HepG2 (cell line): Measurements from ENCODE around the gene KLHL21. TPM values are rescaled to one million over a fixed set of nuclear protein-coding genes. Genes with fewer than 3 reads are reported as not detected.

ENCODE experiments used
- ATAD3A ChIP-seq: sonication (generic); formaldehyde crosslinking; IDR thresholded peaks from 2 replicates; pipeline ENCODE4 v1.4.0; 2020; ENCODE audit warnings: missing genetic modification reagents
- NAIF1 ChIP-seq: sonication (generic); formaldehyde crosslinking; IDR thresholded peaks from 2 replicates; pipeline ENCODE4 v1.5.0; 2020; ENCODE audit warnings: mild to moderate bottlenecking, missing genetic modification reagents, borderline replicate concordance
- NCOA2 ChIP-seq: sonication (generic); formaldehyde crosslinking; IDR thresholded peaks from 2 replicates; pipeline ENCODE4 v1.8.0; 2022; ENCODE audit warnings: inconsistent platforms
- TBX2 ChIP-seq: sonication (generic); formaldehyde crosslinking; IDR thresholded peaks from 2 replicates; pipeline ENCODE4 v1.5.0; 2020; ENCODE audit warnings: missing genetic modification reagents, mild to moderate bottlenecking, borderline replicate concordance
- TOE1 ChIP-seq: sonication (generic); formaldehyde crosslinking; IDR thresholded peaks from 2 replicates; pipeline ENCODE4 v1.4.0; 2020; ENCODE audit warnings: mild to moderate bottlenecking, missing genetic modification reagents
- ZBTB7B ChIP-seq: sonication (generic); formaldehyde crosslinking; IDR thresholded peaks from 2 replicates; pipeline ENCODE4 v1.4.0; 2020; ENCODE audit warnings: missing genetic modification reagents
- ZKSCAN8 ChIP-seq: IDR thresholded peaks from 2 replicates; pipeline ENCODE4 v1.6.1; 2016; ENCODE audit warnings: borderline replicate concordance, missing genetic modification reagents, missing compliant biosample characterization
- ZNF343 ChIP-seq: sonication (generic); formaldehyde crosslinking; IDR thresholded peaks from 2 replicates; pipeline ENCODE4 v1.4.0; 2020; ENCODE audit warnings: mild to moderate bottlenecking, missing genetic modification reagents
- ZNF724P ChIP-seq: sonication (generic); formaldehyde crosslinking; IDR thresholded peaks from 2 replicates; pipeline ENCODE4 v1.8.0; 2022; ENCODE audit warnings: missing genetic modification reagents, borderline replicate concordance
- polyA plus RNA-seq, 8 experiments: library from polyadenylated mRNA; depleted of rRNA in 3 of 8; stranded (reverse) in 7 of 8; unstranded in 1 of 8; fragments of >200 nt; fragmentation: Illumina TruSeq in 4 of 8; extraction: Trizol in 4 of 8; gene quantifications; 2 replicates each; pipeline versions ENCODE4 v1.2.1 to v1.2.3, GENCODE V29; 2011 to 2016; ENCODE audit warnings: low read depth in 4 of 8, missing spikeins in 1 of 8, mixed read lengths in 1 of 8; ENCODE audit not compliant: insufficient read depth in 1 of 8
- total RNA-seq, 5 experiments: library from RNA; depleted of rRNA; stranded (reverse); fragments of >200 nt; fragmentation: Illumina TruSeq; extraction: Trizol; gene quantifications; 2 replicates each; pipeline ENCODE4 v1.2.3, GENCODE V29; 2016; ENCODE audit warnings: low read depth in 1 of 5
- TF ChIP-seq, protein P1 (sequence below): sonication (generic); formaldehyde crosslinking; IDR thresholded peaks from 2 replicates; pipeline ENCODE4 v1.4.0; 2020; ENCODE audit warnings: missing genetic modification reagents, borderline replicate concordance
- TF ChIP-seq, protein P2 (sequence below): sonication (generic); formaldehyde crosslinking; conservative IDR thresholded peaks from 2 replicates; pipeline ENCODE4 v1.8.0; 2022; ENCODE audit warnings: mild to moderate bottlenecking, moderate library complexity, missing genetic modification reagents
- TF ChIP-seq, protein P3 (sequence below): IDR thresholded peaks from 2 replicates; pipeline ENCODE4 v1.6.1; 2018; ENCODE audit warnings: missing genetic modification reagents
- TF ChIP-seq, protein P4 (sequence below): sonication (generic); formaldehyde crosslinking; IDR thresholded peaks from 2 replicates; pipeline ENCODE4 v1.4.0; 2020; ENCODE audit warnings: missing genetic modification reagents, mild to moderate bottlenecking, borderline replicate concordance
- TF ChIP-seq, protein P5 (sequence below): sonication (generic); formaldehyde crosslinking; IDR thresholded peaks from 2 replicates; pipeline ENCODE4 v1.8.0; 2022; ENCODE audit warnings: mild to moderate bottlenecking, missing genetic modification reagents, borderline replicate concordance
- TF ChIP-seq, protein P6 (sequence below), 2 experiments: IDR thresholded peaks; 2 replicates each; pipeline ENCODE4 v1.6.1; 2011 to 2012; ENCODE audit warnings: low read length in 2 of 2, borderline replicate concordance in 1 of 2, low read depth in 1 of 2, mild to moderate bottlenecking in 1 of 2, moderate library complexity in 1 of 2

The KLHL21 gene
- total and polyA plus RNA-seq, 2 of the 13 experiments (the other 11 are each of a cell fraction or from before 2014, with no cell fraction given): 14.8 to 25.0 TPM

DNA sequence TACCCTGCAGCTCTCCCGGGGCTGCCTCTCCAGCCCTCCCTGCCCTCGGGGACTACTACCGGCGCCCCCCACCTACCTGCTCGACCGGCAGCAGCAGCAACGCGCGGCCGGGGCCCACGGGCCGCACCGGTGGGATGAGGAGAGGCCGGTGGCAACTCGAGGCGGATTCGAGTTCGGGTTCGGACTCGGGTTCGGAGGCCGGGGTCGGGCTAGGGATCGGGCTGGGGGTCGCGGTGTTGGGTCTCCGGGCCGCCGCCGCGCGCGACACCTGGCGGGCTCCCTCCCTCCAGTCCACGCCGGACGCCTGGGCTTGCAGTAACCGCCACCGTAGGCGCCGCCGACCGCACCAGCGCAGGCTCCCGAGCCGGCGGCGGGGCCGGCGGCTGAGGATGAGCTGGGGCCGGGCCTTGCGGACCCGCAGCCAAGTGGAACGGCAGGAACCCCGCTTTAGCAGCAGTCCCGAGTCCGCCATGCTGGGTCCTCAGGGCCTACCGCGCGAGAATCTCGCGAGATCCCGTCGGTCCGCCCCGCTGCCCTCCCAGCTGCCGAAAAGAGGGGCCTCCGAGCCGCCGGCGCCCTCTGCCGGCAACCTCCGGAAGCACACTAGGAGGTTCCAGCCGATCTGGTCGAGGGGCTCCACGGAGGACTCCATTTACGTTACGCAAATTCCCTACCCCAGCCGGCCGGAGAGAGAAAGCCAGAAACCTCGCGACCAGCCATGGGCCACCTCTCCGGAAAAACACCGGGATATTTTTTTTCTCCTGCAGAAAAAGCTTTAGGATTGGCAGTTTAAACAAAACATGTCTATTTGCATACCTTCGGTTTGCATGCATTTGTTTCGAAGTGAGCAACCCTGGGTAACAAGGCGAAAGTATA lies 48.4 kb downstream of the KLHL21 start, which contains the start of gene NOL9 (continued):
- TF ChIP-seq, protein P1, sequence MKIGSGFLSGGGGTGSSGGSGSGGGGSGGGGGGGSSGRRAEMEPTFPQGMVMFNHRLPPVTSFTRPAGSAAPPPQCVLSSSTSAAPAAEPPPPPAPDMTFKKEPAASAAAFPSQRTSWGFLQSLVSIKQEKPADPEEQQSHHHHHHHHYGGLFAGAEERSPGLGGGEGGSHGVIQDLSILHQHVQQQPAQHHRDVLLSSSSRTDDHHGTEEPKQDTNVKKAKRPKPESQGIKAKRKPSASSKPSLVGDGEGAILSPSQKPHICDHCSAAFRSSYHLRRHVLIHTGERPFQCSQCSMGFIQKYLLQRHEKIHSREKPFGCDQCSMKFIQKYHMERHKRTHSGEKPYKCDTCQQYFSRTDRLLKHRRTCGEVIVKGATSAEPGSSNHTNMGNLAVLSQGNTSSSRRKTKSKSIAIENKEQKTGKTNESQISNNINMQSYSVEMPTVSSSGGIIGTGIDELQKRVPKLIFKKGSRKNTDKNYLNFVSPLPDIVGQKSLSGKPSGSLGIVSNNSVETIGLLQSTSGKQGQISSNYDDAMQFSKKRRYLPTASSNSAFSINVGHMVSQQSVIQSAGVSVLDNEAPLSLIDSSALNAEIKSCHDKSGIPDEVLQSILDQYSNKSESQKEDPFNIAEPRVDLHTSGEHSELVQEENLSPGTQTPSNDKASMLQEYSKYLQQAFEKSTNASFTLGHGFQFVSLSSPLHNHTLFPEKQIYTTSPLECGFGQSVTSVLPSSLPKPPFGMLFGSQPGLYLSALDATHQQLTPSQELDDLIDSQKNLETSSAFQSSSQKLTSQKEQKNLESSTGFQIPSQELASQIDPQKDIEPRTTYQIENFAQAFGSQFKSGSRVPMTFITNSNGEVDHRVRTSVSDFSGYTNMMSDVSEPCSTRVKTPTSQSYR (CRISPR knock-in tag): no peak; the same call in 1 of the 2 replicates
- TF ChIP-seq ZBTB7B (CRISPR knock-in tag) (peak; percentile 74), ATAD3A (no peak), ZNF343 (no peak), TOE1 (CRISPR knock-in tag) (no peak), NCOA2 (CRISPR knock-in tag) (peak; percentile 58; the same call in 1 of the 2 replicates), TBX2 (CRISPR knock-in tag) (peak; percentile 58), ZKSCAN8 (CRISPR knock-in tag) (no peak), NAIF1 (CRISPR knock-in tag) (peak; percentile 99), ZNF724P (CRISPR knock-in tag) (no peak; the same call in 1 of the 2 replicates)
- TF ChIP-seq, protein P2, sequence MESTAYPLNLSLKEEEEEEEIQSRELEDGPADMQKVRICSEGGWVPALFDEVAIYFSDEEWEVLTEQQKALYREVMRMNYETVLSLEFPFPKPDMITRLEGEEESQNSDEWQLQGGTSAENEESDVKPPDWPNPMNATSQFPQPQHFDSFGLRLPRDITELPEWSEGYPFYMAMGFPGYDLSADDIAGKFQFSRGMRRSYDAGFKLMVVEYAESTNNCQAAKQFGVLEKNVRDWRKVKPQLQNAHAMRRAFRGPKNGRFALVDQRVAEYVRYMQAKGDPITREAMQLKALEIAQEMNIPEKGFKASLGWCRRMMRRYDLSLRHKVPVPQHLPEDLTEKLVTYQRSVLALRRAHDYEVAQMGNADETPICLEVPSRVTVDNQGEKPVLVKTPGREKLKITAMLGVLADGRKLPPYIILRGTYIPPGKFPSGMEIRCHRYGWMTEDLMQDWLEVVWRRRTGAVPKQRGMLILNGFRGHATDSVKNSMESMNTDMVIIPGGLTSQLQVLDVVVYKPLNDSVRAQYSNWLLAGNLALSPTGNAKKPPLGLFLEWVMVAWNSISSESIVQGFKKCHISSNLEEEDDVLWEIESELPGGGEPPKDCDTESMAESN: peak; percentile 79
- TF ChIP-seq, protein P3, sequence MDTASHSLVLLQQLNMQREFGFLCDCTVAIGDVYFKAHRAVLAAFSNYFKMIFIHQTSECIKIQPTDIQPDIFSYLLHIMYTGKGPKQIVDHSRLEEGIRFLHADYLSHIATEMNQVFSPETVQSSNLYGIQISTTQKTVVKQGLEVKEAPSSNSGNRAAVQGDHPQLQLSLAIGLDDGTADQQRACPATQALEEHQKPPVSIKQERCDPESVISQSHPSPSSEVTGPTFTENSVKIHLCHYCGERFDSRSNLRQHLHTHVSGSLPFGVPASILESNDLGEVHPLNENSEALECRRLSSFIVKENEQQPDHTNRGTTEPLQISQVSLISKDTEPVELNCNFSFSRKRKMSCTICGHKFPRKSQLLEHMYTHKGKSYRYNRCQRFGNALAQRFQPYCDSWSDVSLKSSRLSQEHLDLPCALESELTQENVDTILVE: peak; percentile 70; the same call in 1 of the 2 replicates
- TF ChIP-seq, protein P4, sequence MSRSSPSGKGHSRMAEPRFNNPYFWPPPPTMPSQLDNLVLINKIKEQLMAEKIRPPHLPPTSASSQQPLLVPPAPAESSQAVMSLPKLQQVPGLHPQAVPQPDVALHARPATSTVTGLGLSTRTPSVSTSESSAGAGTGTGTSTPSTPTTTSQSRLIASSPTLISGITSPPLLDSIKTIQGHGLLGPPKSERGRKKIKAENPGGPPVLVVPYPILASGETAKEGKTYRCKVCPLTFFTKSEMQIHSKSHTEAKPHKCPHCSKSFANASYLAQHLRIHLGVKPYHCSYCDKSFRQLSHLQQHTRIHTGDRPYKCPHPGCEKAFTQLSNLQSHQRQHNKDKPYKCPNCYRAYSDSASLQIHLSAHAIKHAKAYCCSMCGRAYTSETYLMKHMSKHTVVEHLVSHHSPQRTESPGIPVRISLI: no peak
- TF ChIP-seq, protein P5, sequence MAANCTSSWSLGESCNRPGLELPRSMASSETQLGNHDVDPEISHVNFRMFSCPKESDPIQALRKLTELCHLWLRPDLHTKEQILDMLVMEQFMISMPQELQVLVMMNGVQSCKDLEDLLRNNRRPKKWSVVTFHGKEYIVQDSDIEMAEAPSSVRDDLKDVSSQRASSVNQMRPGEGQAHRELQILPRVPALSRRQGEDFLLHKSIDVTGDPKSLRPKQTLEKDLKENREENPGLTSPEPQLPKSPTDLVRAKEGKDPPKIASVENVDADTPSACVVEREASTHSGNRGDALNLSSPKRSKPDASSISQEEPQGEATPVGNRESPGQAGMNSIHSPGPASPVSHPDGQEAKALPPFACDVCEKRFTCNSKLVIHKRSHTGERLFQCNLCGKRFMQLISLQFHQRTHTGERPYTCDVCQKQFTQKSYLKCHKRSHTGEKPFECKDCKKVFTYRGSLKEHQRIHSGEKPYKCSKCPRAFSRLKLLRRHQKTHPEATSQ (CRISPR knock-in tag): peak; percentile 64; the same call in 1 of the 2 replicates
- TF ChIP-seq, protein P6, sequence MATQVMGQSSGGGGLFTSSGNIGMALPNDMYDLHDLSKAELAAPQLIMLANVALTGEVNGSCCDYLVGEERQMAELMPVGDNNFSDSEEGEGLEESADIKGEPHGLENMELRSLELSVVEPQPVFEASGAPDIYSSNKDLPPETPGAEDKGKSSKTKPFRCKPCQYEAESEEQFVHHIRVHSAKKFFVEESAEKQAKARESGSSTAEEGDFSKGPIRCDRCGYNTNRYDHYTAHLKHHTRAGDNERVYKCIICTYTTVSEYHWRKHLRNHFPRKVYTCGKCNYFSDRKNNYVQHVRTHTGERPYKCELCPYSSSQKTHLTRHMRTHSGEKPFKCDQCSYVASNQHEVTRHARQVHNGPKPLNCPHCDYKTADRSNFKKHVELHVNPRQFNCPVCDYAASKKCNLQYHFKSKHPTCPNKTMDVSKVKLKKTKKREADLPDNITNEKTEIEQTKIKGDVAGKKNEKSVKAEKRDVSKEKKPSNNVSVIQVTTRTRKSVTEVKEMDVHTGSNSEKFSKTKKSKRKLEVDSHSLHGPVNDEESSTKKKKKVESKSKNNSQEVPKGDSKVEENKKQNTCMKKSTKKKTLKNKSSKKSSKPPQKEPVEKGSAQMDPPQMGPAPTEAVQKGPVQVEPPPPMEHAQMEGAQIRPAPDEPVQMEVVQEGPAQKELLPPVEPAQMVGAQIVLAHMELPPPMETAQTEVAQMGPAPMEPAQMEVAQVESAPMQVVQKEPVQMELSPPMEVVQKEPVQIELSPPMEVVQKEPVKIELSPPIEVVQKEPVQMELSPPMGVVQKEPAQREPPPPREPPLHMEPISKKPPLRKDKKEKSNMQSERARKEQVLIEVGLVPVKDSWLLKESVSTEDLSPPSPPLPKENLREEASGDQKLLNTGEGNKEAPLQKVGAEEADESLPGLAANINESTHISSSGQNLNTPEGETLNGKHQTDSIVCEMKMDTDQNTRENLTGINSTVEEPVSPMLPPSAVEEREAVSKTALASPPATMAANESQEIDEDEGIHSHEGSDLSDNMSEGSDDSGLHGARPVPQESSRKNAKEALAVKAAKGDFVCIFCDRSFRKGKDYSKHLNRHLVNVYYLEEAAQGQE (IDR thresholded peaks at IDR 0.05; ENCODE audit: borderline replicate concordance in 1 of 2, low read depth in 1 of 2, low read length in 2 of 2): no peak
